Kidney tubule cell (primary cell): Measurements from ENCODE around the gene POU6F1.
A peak's percentile ranks its signal among the peaks of the same experiment; 100 is the strongest.

Experiments used
- DNase-seq: peaks from one replicate; pipeline ENCODE4 v3.0.0-alpha.2; 2018; ENCODE audit warnings: low spot score

The POU6F1 gene

DNA sequence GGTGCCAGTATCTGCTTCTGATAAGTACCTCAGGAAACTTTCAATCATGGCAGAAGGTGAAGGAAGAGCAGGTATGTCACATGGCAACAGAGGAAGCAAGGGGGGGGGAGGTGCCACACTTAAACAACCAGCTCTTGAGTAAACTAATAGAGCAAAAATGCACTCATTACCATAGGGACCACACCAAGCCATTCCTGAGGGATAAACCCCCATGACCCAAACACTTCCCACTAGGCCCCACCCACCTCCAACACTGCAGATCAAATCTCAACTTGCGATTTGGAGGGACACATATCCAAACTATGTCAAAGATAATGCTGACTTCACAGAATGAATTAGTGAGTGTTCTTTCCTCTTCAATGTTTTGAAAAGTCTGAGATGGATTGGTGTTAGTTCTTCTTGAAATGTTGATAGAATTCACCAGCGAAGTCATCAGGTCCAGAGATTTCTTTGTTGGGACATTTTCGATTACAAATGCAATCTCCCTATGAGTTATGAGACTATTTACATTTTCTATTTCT, 61.6 kb downstream of the POU6F1 start:
- DNase-seq = peak; percentile 36

DNA sequence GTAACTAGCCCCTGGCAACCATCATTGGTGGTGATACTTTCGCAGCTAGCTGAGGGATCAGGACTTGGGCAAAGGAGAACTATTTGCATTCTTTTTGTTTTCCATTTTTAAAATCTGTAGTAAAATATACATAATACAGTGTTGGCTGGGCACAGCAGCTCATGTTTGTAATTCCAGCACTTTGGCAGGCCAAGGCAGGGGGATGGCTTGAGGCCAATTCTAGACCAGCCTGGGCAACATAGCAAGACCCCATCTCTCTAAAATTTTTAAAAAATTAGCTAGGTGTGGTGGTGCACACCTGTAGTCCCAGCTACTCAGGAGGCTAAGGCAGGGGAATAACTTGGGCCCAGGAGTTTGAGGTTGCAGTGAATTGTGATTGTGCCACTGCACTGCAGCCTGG, 64.9 kb downstream of the POU6F1 start:
- no peak for DNase-seq

DNA sequence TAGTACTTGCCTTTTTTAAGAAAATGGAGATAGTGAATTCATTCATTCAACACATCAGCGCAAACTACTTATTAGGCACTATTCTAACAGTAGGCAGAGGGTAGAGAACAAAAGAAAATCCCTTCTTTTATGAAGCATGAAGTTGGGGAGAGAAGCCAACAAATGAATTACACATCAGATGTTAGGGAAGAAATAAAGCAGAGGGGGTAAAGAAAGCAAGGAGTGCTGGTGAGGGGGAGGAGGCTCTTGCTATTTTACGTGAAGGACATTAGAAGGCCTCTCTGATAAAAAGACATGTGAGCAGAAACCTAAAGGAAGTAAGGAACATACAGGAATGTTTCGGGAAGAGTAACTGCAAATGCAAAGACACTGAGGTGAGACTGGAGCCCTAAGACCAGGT, 67.1 kb downstream of the POU6F1 start:
- DNase-seq = no peak

DNA sequence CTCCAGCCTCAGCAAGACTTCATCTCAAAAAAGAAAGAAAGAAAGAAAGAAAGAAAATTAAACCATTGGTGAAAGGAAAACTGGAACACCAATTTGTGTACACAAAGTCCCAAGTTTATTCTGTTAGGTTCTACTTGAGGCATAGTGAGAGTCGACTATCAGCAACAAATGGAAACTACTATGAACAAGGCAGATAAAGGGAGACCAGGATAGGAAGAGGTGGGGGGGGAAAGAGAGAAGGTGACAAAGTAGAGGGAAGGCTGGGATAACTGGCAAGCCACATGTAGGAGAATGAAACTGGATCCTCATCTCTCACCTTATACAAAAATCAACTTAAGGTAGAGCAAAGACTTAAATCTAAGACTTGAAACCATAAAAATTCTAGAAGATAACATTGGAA, 70.6 kb downstream of the POU6F1 start:
- DNase-seq = no peak

DNA sequence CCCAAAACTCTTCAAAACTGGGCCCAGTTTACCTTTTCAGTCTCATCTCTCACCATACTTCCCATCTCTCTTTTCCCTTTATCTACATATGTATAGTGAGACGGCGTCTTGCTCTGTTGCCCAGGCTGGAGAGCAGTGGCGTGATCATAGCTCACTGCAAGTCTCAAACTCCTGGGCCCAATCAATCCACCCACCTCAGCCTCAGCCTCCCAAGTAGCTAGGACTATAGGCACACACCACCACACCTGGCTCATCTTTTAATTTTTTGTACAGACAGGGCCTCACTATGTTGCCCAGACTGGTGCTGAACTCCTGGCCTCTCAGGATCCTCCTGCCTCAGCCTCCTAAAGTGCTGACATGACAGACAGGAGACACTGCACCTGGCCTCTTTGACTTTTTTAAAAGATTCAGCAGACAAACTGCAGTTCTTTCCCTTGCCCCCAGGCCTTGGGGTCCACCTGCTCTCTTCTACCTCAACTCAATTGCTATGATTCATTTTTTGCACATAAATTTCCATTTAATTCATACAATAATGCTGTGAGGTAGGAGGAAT, 78.5 kb downstream of the POU6F1 start:
- no peak for DNase-seq
